Activated gamma-delta T cell (primary cell): ENCODE data around the gene AKAP12.
A peak's percentile ranks its signal among the peaks of the same experiment; 100 is the strongest.
"Not testable (repeated sequence)": the region's sequence is repeated elsewhere in the genome, so short reads cannot be mapped to it uniquely, and the experiment has no call there.

Experiments used
- DNase-seq: peaks from one replicate; lab custom pipeline; 2025; lab: John Stamatoyannopoulos, UW

The AKAP12 gene

DNA sequence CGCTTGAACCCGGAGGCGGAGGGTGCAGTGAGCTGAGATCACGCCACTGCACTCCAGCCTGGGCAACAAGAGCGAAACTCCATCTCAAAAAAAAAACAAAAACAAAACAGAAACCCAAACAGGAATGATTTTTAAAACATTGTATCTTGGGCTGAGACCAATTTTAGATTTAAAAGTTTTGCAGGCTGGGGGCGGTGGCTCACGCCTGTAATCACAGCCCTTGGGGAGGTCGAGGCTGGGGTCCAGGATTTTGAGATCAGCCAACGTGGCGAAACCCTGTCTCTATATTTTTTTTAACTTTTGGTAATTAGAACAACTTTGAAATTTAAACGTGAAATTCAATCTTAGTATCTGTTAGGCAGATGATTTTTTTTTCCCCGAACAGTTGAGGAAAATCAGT is 70.5 kb downstream of the AKAP12 start:
- DNase-seq, result no peak

DNA sequence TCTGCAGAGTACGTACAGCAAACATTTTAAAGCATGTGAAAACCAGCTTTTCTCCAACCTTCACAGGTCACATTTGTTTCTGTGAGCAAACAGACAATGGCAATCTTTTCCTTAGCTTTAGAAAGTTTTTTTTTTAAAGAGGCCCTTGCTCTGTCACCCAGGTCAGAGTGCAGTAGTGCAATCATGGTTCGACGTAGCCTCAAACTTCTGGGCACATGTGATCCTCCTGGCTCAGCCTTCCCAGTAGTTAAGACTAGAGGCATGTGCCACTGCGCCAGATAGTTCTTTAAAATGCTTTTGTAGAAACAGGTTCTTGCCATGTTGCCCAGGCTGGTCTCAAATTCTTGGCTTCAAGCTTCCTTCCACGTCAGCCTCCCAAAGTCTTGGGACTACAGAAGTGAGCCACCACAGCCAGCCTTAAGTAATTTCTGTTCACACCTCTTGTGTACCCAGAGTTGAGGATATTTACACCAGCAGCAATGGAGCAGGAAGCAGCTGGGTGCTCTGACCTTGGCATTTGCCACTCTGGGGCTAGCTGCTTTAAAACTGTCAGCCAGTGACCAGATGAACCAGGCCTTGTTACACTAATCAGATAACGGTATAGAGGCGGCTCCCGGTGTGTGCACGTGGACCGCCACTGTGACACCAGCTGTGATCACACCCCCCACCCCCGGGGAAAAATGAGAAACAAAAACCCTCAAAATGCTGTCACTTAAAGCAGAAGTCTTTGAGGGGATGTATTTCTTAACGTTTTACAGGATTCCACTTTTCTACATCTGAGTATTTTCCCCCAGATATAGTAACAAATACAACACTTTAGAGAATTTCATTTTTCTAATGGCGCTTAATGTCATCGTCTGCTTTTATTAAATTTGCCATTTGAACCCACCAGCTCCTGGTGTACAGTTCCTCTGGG is 71.3 kb downstream of the AKAP12 start:
- no peak for DNase-seq

DNA sequence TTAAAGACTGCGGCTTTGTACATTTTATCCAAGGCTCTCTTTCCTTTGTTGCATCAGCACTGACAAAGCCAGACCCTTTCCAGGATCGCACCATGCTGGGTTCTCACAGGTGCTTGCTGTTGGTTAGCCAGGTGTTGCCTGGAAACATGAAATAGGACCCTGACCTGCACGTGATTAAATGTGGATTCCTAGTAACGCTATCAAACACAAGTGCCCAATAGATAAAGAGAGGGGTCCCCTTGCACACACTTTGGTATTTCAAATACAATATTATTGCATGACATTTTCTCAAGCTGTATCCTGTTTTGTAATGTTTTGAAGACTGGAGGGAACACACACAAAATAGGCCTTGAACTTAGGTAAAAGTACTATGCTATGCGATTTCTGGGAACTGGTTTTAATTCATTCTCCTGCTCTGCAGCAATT is 73.3 kb downstream of the AKAP12 start:
- no peak for DNase-seq

DNA sequence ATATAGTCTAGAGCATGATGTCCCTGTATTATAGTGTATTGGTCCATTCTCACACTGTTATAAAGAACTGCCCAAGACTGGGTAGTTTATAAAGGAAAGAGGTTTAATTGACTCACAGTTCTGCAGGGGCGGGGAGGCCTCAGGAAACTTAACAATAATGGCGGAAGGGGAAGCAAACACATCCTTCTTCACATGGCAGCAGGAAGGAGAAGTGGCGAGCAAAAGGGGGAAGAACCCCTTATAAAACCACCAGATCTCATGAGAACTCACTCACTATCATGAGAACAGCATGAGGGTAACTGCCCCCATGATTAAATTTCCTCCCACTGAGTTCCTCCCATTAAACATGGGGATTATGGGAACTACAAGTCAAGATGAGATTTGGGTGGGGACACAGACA is 75.9 kb downstream of the AKAP12 start:
- DNase-seq, result not testable (repeated sequence)

DNA sequence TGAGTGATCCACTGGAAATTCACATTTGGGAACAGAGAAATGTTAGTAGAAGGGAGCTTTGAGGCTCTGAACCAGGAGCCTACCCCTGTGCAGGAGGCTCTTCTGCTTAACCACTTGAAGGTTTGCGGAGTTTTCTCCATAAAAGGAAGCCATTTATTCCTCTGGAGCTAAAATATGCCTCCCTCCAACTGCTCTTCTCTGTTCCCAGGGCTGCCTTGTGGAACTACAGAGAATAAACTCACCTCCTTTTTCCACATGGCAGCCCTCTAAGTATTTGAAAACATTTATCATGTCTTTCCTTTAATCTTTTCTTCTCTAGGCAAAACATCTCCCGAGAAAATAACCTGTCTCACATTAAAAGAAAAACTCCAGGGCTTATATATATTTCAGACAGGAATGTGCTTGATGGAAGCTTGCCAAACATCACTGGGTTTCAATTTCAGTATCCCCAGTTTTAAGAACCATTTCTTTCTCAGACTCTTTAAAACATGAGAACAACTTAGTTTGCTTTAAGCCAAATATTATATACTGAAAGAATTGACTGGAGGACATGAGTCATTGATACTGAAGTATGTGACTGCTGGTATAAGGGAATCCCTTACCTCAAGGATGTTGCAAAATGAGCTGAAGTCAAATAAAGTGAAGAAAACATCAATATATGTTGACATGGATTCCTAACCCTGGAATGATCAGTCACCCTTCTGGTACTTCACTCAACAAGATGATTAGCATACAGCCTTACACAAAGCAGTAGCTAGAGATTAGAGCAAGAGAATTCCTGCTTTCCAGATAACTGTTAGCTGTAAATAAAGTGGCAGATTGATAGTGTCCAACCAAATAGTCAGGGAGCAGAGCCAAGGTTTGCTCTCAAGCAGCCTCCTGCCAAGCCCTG is 77.6 kb downstream of the AKAP12 start:
- DNase-seq, result no peak

DNA sequence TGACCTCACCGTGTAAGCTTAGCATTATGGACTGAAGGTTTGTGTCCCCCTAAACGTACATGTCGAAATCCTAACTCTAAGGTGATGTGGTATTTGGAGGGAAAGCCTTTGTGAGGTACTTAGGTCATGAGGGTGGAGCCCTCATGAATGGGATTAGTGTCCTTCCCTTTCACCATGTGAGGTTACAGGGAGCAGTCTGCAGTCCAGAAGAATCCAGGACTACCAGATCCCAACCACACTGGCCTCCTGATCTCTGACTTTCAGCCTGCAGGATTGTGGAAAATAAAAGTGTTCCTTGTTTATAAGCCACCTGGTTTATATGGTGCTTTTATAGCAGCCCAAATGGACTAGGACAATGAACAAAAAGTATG is 78.2 kb downstream of the AKAP12 start:
- DNase-seq, result no peak

DNA sequence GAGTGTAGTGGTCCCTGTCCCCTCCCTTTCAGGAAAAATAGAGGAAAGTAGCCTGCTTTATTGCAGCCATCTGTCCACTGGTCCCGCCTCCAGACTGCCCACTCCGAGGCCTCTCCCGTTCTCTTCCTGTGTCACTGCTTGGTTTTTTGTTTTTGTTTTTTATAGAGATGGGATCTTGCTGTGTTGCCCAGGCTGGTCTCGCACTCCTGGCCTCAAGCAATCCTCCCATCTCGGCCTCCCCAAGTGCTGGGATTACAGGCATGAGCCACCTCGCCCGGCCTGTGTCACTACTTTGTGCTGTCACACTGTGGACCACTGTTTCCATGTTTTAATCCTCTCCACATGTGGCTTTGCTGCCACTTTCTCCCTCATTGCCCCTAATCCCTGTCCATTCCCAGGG is 80.4 kb downstream of the AKAP12 start:
- DNase-seq, result no peak

DNA sequence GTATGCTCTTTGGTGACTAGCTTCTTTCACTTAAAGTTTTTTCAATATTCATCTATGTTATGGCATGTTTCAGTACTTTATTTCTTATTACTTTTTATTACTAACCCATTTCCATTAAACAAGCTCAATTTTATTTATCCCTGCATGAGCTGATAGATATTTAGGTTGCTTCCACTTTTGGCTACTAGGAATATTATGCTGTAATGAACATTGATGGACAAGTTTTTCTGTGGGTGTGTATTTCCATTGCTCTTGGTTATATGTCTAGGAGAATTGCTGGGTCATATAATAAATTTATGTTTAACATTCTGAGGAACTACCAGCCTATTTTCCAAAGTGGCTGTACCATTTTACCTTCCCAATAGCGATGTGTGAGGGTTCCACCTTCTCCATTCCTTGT is 81.7 kb downstream of the AKAP12 start:
- DNase-seq, result no peak

DNA sequence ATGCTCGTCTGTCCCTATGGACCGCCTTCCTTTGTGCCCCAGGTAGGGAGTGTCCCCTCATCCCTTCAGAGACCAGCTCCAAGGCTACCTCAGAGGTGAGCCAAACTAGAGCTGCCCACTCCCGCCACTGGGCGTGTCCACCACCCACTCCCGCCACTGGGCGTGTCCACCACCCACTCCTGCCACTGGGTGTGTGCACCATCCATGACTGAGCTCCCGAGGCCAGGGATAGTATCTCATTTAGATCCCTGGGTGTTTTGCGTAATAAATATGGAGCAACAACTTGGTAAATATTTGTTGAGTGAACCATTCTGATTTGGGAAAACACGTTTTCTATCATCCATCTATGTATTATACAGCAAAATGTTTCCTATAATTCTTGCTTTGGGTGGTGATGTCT is 82.8 kb downstream of the AKAP12 start:
- no peak for DNase-seq

DNA sequence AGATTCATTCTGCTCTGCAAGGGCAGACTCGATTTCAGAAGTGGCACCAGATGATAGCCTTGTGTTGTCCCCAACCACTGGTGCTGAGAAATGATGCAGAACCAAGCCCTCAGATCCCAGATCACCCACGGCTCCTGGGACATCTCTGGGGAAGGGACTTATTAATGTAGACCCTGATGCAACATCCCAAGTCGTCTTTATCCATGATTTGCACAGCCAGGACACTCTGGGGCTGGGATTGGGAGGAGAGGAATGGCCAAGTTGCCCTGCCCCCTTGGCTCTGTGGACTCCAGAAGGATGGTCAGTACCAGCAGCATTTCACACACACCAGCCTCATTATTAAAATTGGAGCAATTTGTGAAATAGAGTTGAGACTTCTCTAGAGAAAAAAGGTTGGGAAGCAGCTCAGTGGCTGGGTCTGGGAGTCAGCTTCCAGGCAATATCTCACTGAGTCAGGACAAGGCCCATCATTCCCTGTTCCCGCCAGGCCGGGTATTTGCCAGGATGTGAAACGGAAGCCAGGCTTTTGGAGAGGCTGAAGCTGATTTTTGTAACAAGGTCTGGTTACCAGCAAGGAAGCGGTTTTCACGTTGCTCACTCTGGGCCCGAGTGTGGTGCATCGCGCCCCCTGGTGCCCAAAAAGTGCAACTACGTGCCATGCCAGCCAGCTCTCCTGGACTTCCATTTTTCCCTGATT is 84.2 kb downstream of the AKAP12 start:
- peak; percentile 32 for DNase-seq

DNA sequence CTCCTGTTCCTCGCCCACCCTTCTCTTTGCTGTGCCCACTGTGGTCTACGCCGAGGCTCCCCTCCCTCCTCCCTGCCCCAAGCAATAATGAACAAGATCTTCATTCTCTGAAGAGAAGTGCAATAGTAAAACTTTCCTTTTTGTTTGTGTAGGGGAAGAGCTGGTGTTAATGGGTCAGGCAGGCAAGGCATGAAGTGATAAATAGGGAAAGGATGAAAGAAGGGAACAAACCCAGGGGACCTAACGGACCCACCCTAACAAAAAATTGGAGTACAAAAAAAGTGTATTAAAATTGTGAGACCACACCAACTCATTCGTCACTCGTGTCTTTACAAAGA is 84.7 kb downstream of the AKAP12 start:
- DNase-seq, result no peak

DNA sequence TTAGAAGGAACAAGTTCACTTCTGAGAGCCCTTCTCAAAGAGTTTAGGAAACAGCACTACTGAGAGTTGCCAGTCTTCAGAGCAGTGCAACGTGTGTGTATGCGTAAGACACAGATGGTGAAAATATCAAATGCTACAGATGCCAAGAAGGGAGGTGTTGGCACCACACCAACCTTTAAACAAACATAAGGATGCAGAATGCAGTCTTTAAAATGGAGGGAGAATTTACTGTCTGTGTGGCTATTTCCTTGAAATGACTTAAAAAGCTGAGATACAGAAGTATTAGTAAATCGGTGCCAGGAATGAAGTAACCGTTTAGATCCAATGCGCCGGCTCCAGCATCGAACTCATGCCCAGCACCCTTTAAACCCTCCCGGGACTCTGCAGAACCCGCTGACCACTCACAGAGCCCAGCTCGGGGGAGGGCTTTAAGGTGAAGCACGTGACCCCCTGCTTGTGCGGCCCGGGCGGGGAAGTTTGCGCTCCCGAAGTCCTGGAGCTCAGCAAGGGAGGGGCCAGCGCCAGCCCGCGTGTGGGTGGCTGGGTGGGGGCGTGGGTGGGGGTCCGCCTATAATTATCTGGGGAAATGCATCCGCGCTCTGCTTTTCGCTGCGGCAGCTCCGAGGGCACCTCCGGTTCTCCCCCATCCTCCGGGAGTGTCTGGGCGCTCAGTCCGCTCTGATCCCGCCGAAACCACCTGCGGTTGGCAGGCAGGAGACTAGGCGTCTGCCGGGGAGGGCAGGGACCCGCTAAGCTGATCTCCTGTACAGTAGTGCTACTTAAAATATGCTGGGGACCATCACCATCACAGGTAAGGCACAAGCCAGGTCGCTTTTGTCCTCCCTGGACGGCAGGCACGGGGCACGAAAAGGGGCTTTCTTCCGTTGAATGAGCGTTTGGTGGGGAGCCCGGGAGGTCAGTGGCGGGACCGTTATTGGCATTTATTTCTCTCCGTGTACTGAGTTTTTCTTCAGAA is 85.6 kb downstream of the AKAP12 start:
- no peak for DNase-seq

DNA sequence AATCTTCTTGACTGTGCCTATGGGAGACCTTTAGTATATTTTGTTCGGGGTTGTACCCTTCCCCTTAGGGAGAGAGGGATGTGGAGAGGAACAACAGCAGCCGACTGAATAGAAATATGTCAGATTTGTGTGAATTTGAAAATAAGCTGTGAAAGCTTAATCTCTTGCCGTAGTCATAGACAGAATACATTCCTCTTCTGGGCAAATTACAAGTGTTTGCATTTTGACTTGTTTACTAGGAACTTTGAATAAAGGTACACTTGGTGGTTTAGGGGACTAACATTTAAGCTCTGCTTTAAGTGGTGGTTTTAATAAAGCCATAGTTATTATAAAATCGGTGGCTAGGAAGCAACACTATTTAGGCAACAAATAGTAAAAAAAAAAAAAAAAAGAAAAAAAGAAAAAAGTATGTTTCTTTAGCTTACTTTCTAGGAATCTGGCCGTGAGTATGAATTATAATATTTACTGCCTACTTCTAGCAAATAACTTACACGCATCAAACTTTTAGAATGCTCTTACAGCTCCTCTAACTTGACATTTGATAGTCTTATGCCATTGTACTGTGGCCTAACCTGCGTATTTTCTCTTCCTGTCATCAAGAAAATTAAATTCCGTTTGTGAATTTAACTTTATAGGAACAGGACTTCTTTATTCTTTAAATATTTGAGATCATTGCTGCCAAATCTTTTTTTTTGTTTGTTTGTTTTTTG is 86.5 kb downstream of the AKAP12 start:
- no peak for DNase-seq

DNA sequence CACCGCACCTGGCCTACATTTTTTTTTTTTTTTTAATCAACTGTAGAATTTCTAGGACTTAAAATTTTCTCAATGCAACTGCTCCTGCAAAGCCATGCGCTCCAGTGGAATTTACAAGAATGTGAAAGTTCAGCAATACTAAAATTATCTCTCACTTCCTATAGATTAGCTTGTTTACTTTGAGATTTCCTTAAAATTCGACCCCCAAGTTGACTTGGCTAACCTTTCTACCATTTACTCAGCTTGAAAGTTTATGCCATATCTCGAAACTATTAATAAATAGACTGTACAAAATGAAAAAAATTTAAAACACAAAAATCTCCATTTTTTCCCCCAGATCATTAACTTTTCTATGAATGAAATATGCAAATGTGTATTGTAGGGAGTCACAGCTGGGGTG is 87.3 kb downstream of the AKAP12 start:
- no peak for DNase-seq

DNA sequence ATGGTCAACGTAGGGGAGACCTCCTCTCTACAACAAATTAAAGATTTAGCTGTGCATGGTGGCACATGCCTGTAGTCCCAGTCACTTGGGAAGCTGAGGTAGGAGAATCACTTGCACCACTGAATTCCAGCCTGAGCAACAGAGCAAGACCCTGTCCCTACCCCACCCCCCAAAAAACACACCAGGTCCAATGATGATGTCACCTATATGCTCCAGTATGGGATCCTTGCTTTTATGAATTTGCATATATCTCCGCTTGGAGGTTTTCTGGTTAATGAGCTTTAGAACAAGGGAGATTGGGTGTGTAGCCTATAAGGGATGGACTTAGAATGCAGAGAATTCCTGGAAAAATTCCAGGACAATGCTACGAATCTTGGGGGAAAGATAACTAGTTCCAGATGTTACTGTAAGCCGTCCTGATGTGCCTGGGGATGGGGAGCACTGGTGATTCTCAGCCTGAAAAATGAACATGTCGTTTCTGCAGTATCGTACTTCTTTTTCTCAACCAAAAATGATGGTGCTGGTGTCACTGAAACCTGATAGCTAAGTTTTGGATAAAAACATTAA is 90.4 kb downstream of the AKAP12 start:
- DNase-seq, result no peak

DNA sequence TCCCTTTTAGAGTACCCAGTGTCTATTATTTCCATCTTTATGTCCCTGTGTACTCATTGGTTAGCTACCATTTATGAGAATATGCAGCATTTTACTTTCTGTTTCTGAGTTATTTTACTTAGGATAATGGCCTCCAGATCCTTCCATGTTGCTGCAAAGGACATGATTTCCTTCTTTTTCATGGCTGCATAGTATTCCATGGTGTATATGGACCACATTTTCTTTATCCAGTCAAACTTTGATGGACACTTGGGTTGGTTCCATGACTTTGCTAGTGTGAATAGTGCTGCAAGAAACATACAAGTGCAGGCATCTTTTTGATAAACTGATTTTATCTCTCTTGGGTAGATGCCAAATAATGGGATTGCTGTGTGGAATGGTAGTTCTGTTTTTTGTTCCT is 96.2 kb downstream of the AKAP12 start:
- DNase-seq, result no peak

DNA sequence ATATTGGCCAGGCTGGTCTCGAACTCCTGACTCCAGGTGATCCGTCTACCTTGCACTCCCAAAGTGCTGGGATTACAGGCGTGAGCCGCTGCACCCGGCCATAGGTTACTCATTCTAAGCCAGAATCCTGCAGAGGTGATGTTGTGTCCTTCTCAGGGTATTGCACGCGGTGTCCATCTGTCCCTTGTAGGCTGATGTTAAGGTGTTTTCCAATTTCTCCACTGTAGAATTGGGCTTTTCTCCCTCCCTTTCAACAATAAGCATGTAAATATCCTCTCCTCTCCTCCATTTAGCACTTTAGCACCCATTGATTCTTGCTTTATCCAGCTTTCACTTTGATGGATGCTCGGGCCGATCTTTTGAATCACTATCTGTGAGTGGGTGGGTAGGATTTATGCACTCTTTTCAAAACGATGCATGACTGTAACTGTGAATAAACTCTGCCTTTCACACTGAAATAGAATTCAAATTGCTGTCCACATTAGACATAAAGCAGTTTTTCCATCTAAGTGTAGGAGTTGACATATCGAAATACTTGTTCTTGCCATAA is 99.0 kb downstream of the AKAP12 start:
- DNase-seq, result no peak

DNA sequence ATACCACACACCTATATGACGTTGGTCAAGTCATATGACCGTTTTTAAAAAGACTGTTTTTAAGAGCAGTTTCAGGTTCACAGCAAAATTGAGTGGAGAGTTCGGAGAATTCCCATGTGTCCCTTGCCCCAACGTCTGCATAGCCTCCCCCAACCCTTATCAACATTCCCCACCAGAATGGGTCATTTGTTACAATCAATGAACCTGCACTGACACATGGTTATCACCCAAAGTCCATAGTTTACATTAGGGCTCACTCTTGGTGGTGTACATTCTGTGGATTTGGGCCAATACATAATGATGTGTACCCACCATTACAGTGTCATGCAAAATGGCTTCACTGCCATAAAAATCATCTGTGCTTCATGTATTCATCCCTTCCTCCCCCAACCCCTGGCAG is 99.6 kb downstream of the AKAP12 start:
- DNase-seq, result no peak

DNA sequence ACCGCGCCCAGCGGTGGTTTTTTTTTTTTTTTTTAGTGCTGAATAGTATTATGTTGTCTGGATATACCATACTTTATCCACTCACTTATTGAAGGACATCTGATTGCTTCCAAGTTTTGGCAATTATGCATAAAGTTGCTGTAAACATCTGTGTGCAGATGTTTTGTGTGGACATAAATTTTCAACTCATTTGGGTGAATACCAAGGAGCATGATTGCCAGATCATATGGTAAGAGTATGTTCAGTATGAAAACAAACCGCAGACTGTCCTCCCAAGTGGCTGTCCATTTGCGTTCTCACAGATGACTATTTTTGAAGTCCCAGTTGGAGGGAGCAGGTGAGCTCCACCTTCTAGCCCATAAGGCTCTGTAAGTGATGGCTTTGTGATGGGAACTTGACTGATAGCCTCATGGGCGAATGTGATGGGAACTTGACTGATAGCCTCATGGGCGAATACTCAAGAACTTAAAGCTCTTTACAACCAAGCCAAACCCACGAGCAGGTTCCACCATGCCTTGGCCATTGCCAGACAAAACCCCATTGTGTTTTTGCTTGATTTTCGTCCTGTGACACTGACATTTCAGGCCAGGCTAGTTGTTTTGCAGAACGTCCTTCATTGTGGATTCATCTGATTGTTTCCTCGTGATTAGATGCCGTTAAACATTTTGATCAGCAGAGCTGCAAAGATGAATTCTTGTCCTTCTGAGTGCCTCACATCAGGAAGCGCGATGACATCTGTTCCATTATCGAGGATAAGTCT is 100.6 kb downstream of the AKAP12 start:
- no peak for DNase-seq
